WTC11 (cell line): Measurements from ENCODE around the gene PEAK3. TPM values are rescaled to one million over a fixed set of nuclear protein-coding genes. Genes with fewer than 3 reads are reported as not detected.

ENCODE experiments used
- ATAC-seq: fragments of 200-7000 bp; cut with Tn5 transposase; 2 replicates; pipeline ENCODE4 v1.10.0; 2021; ENCODE audit warnings: mild to moderate bottlenecking, moderate library complexity
- CTCF ChIA-PET: fragments of 300-600 bp; sonication (Branson Sonifier 250); formaldehyde crosslinking; loops from one replicate; lab custom pipeline; 2021; ENCODE audit warnings: antibody characterized with exemption; lab: Charles Lee
- POLR2A ChIA-PET: fragments of 350-600 bp; sonication (Branson Sonifier 250); formaldehyde crosslinking; loops from one replicate; lab custom pipeline; 2021; ENCODE audit warnings: antibody characterized with exemption; lab: Charles Lee
- DNase-seq: peaks from one replicate; pipeline ENCODE4 v3.0.0; 2021; ENCODE audit warnings: low spot score
- H3K27ac Mint-ChIP-seq: 2 replicates; pipeline ENCODE4 v1.8.0; 2021; ENCODE audit warnings: mixed read lengths
- H3K27me3 Mint-ChIP-seq: 2 replicates; pipeline ENCODE4 v1.8.0; 2021; ENCODE audit warnings: low read depth, mild to moderate bottlenecking, moderate library complexity, mixed read lengths
- H3K36me3 Mint-ChIP-seq: 2 replicates; pipeline ENCODE4 v1.8.0; 2021; ENCODE audit warnings: mixed read lengths
- H3K4me1 Mint-ChIP-seq: 2 replicates; pipeline ENCODE4 v1.8.0; 2022; ENCODE audit warnings: mixed read lengths
- H3K4me3 Mint-ChIP-seq: 2 replicates; pipeline ENCODE4 v1.8.0; 2021; ENCODE audit warnings: mild to moderate bottlenecking, moderate library complexity, mixed read lengths
- H3K9me3 Mint-ChIP-seq: 2 replicates; pipeline ENCODE4 v1.8.0; 2021; ENCODE audit warnings: mixed read lengths
- CBFB ChIP-seq: sonication (generic); formaldehyde crosslinking; IDR thresholded peaks from 2 replicates; pipeline ENCODE4 v1.8.1; 2022; ENCODE audit warnings: mild to moderate bottlenecking, low read depth, missing genetic modification reagents
- ESRRA ChIP-seq: sonication (generic); formaldehyde crosslinking; IDR thresholded peaks from 2 replicates; pipeline ENCODE4 v1.8.1; 2022; ENCODE audit warnings: mild to moderate bottlenecking, missing genetic modification reagents, borderline replicate concordance
- GTF2I ChIP-seq: fragments of 250-450 bp; sonication (Bioruptor Pico); conservative IDR thresholded peaks from 2 replicates; pipeline ENCODE4 v1.4.0; 2021; ENCODE audit warnings: mild to moderate bottlenecking
- HMGA2 ChIP-seq: fragments of 250-450 bp; sonication (Bioruptor Pico); IDR thresholded peaks from 2 replicates; pipeline ENCODE4 v1.4.0; 2021; ENCODE audit warnings: mild to moderate bottlenecking, moderate library complexity
- KAT7 ChIP-seq: sonication (generic); formaldehyde crosslinking; IDR thresholded peaks from 2 replicates; pipeline ENCODE4 v1.8.1; 2023; ENCODE audit warnings: missing genetic modification reagents, mild to moderate bottlenecking, borderline replicate concordance
- NFATC4 ChIP-seq: fragments of 250-450 bp; sonication (Bioruptor Pico); IDR thresholded peaks from 2 replicates; pipeline ENCODE4 v1.9.0; 2021; ENCODE audit warnings: mild to moderate bottlenecking
- RELA ChIP-seq: sonication (generic); formaldehyde crosslinking; IDR thresholded peaks from 2 replicates; pipeline ENCODE4 v1.8.1; 2022; ENCODE audit warnings: missing genetic modification reagents, mild to moderate bottlenecking, borderline replicate concordance
- TCF7 ChIP-seq: sonication (generic); formaldehyde crosslinking; IDR thresholded peaks from 2 replicates; pipeline ENCODE4 v1.8.0; 2022; ENCODE audit warnings: mild to moderate bottlenecking, low read depth, missing genetic modification reagents, moderate library complexity
- TEAD1 ChIP-seq: sonication (generic); formaldehyde crosslinking; IDR thresholded peaks from 2 replicates; pipeline ENCODE4 v1.8.0; 2022; ENCODE audit warnings: mild to moderate bottlenecking, missing genetic modification reagents
- ZNF121 ChIP-seq: sonication (generic); formaldehyde crosslinking; IDR thresholded peaks from 2 replicates; pipeline ENCODE4 v1.8.0; 2023; ENCODE audit warnings: missing genetic modification reagents
- ZNF396 ChIP-seq: fragments of 250-450 bp; sonication (Bioruptor Pico); IDR thresholded peaks from 2 replicates; pipeline ENCODE4 v1.8.0; 2021; ENCODE audit warnings: mild to moderate bottlenecking, moderate library complexity, borderline replicate concordance
- total RNA-seq: library from RNA; stranded (reverse); gene quantifications from 3 replicates; pipeline ENCODE4 v1.2.3, GENCODE V29; 2021
- TF ChIP-seq, protein P1 (sequence below): sonication (generic); formaldehyde crosslinking; IDR thresholded peaks from 2 replicates; pipeline ENCODE4 v1.8.0; 2023; ENCODE audit warnings: mild to moderate bottlenecking, missing genetic modification reagents
- TF ChIP-seq, protein P2 (sequence below): sonication (generic); formaldehyde crosslinking; IDR thresholded peaks from 2 replicates; pipeline ENCODE4 v1.8.1; 2022; ENCODE audit warnings: mild to moderate bottlenecking, missing genetic modification reagents, moderate library complexity, borderline replicate concordance
- TF ChIP-seq, protein P3 (sequence below): sonication (generic); formaldehyde crosslinking; IDR thresholded peaks from 2 replicates; pipeline ENCODE4 v1.8.1; 2022; ENCODE audit warnings: low read depth, missing genetic modification reagents, borderline replicate concordance
- TF ChIP-seq, protein P4 (sequence below): sonication (generic); formaldehyde crosslinking; IDR thresholded peaks from 2 replicates; pipeline ENCODE4 v1.8.1; 2022; ENCODE audit warnings: mild to moderate bottlenecking, moderate library complexity, missing genetic modification reagents
- TF ChIP-seq, protein P5 (sequence below): fragments of 250-450 bp; sonication (Bioruptor Pico); IDR thresholded peaks from 2 replicates; pipeline ENCODE4 v1.9.0; 2021; ENCODE audit warnings: mild to moderate bottlenecking
- TF ChIP-seq, protein P6 (sequence below): fragments of 250-450 bp; sonication (Bioruptor Pico); IDR thresholded peaks from 2 replicates; pipeline ENCODE4 v1.8.0; 2021; ENCODE audit warnings: mild to moderate bottlenecking
- TF ChIP-seq, protein P7 (sequence below): sonication (generic); formaldehyde crosslinking; IDR thresholded peaks from 2 replicates; pipeline ENCODE4 v1.8.1; 2023; ENCODE audit warnings: mild to moderate bottlenecking, missing genetic modification reagents
- TF ChIP-seq, protein P8 (sequence below): sonication (generic); formaldehyde crosslinking; IDR thresholded peaks from 2 replicates; pipeline ENCODE4 v1.8.1; 2023; ENCODE audit warnings: mild to moderate bottlenecking, missing genetic modification reagents, borderline replicate concordance

The PEAK3 gene
- total RNA-seq, 1 experiment from 2014 or later = not detected

DNA sequence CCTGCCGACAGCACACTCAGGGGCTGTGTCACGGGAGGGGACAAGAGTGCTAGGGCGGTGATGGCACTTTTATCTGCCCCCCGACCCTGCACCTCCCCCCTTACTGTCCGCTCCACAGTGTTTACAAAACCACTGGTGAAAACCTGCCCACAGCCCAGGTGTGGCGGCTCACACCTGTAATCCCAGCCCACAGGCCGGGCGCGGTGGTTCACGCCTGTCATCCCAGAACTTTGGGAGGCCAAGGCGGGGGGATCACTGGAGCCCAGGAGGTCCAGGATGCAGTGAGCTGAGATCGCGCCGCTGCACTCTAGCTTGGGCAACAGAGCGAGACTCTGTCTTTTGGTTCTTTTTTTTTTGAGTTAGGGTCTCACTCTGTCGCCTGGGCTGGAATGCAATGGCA is 14.2 kb upstream of the PEAK3 start:
- ATAC-seq = no peak
- peaks cover 3% of the 10 kb centered on the region; the same call in 1 of the 2 replicates for H3K4me1 Mint-ChIP-seq
- no peak for TF ChIP-seq CBFB (CRISPR knock-in tag)
- TF ChIP-seq ZNF121 (CRISPR knock-in tag) = no peak
- no peak for TF ChIP-seq TEAD1
- TF ChIP-seq, protein P1, sequence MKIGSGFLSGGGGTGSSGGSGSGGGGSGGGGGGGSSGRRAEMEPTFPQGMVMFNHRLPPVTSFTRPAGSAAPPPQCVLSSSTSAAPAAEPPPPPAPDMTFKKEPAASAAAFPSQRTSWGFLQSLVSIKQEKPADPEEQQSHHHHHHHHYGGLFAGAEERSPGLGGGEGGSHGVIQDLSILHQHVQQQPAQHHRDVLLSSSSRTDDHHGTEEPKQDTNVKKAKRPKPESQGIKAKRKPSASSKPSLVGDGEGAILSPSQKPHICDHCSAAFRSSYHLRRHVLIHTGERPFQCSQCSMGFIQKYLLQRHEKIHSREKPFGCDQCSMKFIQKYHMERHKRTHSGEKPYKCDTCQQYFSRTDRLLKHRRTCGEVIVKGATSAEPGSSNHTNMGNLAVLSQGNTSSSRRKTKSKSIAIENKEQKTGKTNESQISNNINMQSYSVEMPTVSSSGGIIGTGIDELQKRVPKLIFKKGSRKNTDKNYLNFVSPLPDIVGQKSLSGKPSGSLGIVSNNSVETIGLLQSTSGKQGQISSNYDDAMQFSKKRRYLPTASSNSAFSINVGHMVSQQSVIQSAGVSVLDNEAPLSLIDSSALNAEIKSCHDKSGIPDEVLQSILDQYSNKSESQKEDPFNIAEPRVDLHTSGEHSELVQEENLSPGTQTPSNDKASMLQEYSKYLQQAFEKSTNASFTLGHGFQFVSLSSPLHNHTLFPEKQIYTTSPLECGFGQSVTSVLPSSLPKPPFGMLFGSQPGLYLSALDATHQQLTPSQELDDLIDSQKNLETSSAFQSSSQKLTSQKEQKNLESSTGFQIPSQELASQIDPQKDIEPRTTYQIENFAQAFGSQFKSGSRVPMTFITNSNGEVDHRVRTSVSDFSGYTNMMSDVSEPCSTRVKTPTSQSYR = no peak
- TF ChIP-seq, protein P2, sequence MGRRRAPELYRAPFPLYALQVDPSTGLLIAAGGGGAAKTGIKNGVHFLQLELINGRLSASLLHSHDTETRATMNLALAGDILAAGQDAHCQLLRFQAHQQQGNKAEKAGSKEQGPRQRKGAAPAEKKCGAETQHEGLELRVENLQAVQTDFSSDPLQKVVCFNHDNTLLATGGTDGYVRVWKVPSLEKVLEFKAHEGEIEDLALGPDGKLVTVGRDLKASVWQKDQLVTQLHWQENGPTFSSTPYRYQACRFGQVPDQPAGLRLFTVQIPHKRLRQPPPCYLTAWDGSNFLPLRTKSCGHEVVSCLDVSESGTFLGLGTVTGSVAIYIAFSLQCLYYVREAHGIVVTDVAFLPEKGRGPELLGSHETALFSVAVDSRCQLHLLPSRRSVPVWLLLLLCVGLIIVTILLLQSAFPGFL = no peak
- no peak for TF ChIP-seq ZNF396 (CRISPR knock-in tag)
- TF ChIP-seq TCF7 (CRISPR knock-in tag) = no peak
- no peak for TF ChIP-seq HMGA2 (CRISPR knock-in tag)
- TF ChIP-seq, protein P3, sequence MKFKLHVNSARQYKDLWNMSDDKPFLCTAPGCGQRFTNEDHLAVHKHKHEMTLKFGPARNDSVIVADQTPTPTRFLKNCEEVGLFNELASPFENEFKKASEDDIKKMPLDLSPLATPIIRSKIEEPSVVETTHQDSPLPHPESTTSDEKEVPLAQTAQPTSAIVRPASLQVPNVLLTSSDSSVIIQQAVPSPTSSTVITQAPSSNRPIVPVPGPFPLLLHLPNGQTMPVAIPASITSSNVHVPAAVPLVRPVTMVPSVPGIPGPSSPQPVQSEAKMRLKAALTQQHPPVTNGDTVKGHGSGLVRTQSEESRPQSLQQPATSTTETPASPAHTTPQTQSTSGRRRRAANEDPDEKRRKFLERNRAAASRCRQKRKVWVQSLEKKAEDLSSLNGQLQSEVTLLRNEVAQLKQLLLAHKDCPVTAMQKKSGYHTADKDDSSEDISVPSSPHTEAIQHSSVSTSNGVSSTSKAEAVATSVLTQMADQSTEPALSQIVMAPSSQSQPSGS (CRISPR knock-in tag) = no peak
- no peak for TF ChIP-seq RELA (CRISPR knock-in tag)
- TF ChIP-seq NFATC4 (CRISPR knock-in tag) = no peak
- no peak for TF ChIP-seq KAT7 (CRISPR knock-in tag)
- TF ChIP-seq, protein P4, sequence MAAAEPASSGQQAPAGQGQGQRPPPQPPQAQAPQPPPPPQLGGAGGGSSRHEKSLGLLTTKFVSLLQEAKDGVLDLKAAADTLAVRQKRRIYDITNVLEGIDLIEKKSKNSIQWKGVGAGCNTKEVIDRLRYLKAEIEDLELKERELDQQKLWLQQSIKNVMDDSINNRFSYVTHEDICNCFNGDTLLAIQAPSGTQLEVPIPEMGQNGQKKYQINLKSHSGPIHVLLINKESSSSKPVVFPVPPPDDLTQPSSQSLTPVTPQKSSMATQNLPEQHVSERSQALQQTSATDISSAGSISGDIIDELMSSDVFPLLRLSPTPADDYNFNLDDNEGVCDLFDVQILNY (CRISPR knock-in tag) = no peak
- TF ChIP-seq, protein P5, sequence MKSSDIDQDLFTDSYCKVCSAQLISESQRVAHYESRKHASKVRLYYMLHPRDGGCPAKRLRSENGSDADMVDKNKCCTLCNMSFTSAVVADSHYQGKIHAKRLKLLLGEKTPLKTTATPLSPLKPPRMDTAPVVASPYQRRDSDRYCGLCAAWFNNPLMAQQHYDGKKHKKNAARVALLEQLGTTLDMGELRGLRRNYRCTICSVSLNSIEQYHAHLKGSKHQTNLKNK (CRISPR knock-in tag) = no peak
- TF ChIP-seq, protein P6, sequence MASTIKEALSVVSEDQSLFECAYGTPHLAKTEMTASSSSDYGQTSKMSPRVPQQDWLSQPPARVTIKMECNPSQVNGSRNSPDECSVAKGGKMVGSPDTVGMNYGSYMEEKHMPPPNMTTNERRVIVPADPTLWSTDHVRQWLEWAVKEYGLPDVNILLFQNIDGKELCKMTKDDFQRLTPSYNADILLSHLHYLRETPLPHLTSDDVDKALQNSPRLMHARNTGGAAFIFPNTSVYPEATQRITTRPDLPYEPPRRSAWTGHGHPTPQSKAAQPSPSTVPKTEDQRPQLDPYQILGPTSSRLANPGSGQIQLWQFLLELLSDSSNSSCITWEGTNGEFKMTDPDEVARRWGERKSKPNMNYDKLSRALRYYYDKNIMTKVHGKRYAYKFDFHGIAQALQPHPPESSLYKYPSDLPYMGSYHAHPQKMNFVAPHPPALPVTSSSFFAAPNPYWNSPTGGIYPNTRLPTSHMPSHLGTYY = no peak
- TF ChIP-seq GTF2I (CRISPR knock-in tag) = no peak
- TF ChIP-seq, protein P7, sequence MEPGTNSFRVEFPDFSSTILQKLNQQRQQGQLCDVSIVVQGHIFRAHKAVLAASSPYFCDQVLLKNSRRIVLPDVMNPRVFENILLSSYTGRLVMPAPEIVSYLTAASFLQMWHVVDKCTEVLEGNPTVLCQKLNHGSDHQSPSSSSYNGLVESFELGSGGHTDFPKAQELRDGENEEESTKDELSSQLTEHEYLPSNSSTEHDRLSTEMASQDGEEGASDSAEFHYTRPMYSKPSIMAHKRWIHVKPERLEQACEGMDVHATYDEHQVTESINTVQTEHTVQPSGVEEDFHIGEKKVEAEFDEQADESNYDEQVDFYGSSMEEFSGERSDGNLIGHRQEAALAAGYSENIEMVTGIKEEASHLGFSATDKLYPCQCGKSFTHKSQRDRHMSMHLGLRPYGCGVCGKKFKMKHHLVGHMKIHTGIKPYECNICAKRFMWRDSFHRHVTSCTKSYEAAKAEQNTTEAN (CRISPR knock-in tag) = no peak
- TF ChIP-seq ESRRA = no peak
- TF ChIP-seq, protein P8, sequence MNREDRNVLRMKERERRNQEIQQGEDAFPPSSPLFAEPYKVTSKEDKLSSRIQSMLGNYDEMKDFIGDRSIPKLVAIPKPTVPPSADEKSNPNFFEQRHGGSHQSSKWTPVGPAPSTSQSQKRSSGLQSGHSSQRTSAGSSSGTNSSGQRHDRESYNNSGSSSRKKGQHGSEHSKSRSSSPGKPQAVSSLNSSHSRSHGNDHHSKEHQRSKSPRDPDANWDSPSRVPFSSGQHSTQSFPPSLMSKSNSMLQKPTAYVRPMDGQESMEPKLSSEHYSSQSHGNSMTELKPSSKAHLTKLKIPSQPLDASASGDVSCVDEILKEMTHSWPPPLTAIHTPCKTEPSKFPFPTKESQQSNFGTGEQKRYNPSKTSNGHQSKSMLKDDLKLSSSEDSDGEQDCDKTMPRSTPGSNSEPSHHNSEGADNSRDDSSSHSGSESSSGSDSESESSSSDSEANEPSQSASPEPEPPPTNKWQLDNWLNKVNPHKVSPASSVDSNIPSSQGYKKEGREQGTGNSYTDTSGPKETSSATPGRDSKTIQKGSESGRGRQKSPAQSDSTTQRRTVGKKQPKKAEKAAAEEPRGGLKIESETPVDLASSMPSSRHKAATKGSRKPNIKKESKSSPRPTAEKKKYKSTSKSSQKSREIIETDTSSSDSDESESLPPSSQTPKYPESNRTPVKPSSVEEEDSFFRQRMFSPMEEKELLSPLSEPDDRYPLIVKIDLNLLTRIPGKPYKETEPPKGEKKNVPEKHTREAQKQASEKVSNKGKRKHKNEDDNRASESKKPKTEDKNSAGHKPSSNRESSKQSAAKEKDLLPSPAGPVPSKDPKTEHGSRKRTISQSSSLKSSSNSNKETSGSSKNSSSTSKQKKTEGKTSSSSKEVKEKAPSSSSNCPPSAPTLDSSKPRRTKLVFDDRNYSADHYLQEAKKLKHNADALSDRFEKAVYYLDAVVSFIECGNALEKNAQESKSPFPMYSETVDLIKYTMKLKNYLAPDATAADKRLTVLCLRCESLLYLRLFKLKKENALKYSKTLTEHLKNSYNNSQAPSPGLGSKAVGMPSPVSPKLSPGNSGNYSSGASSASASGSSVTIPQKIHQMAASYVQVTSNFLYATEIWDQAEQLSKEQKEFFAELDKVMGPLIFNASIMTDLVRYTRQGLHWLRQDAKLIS = no peak
- no peak overlapping the region for H3K27ac Mint-ChIP-seq
- H3K36me3 Mint-ChIP-seq = no peaks in the 10 kb centered on the region
- POLR2A ChIA-PET = no interaction called here
- DNase-seq = no peak
- CTCF ChIA-PET = interaction anchor here (0.6 to 2.7 kb wide), 5 partner anchors 10 to 22 kb away, joined by 3 to 24 read pairs (median 7); no protein-coding TSS in a partner anchor
- H3K4me3 Mint-ChIP-seq = no peak overlapping the region
- no peaks in the 10 kb centered on the region for H3K9me3 Mint-ChIP-seq
- peaks cover 34% of the 10 kb centered on the region for H3K27me3 Mint-ChIP-seq
